OCI-LY7 (cell line): ENCODE data around the gene GRID2. TPM values are rescaled to one million over a fixed set of nuclear protein-coding genes. Genes with fewer than 3 reads are reported as not detected.

Experiments
- BruUV-seq: library from RNA; stranded (reverse); fragments of 400-500 nt; replicated peaks from 2 replicates; lab custom pipeline; 2021; lab: Mats Ljungman, UMichigan
- CTCF ChIA-PET: fragments of 300-600 bp; sonication (Branson Sonifier 250); formaldehyde crosslinking; loops from one replicate; lab custom pipeline; 2022; ENCODE audit warnings: antibody characterized with exemption; ENCODE audit not compliant: unreplicated experiment; lab: Charles Lee
- POLR2A ChIA-PET: fragments of 300-600 bp; sonication (Branson Sonifier 250); formaldehyde crosslinking; loops from one replicate; lab custom pipeline; 2022; ENCODE audit warnings: antibody characterized with exemption; lab: Charles Lee
- DNase-seq: peaks from one replicate; pipeline ENCODE4 v3.0.0-alpha.2; 2015; ENCODE audit warnings: low spot score
- H2AFZ ChIP-seq: fragments of 200-600 bp; sonication (generic), shearing (Covaris generic); 2 replicates; pipeline ENCODE4 v1.6.1; 2014; ENCODE audit warnings: mild to moderate bottlenecking, antibody characterized with exemption, low read length, moderate library complexity
- H3K27ac ChIP-seq: fragments of 200-600 bp; sonication (generic); 2 replicates; pipeline ENCODE4 v1.5.1; 2014; ENCODE audit warnings: mixed run types, low read depth, mild to moderate bottlenecking, moderate library complexity, low read length, inconsistent platforms; ENCODE audit not compliant: poor library complexity, severe bottlenecking
- H3K36me3 ChIP-seq: fragments of 200-600 bp; sonication (generic); 2 replicates; pipeline ENCODE4 v1.6.1; 2014; ENCODE audit warnings: mild to moderate bottlenecking, antibody characterized with exemption, low read length, moderate library complexity, mixed read lengths; ENCODE audit not compliant: insufficient read depth
- H3K4me1 ChIP-seq: fragments of 200-600 bp; sonication (generic); 2 replicates; pipeline ENCODE4 v1.5.1; 2014; ENCODE audit warnings: mild to moderate bottlenecking, low read length; ENCODE audit not compliant: insufficient read depth, poor library complexity, severe bottlenecking
- H3K4me2 ChIP-seq: fragments of 200-600 bp; sonication (generic); 2 replicates; pipeline ENCODE4 v1.6.1; 2014; ENCODE audit warnings: mild to moderate bottlenecking, low read length
- H3K4me3 ChIP-seq: fragments of 200-600 bp; sonication (generic); 2 replicates; pipeline ENCODE4 v1.5.1; 2014; ENCODE audit warnings: mild to moderate bottlenecking, low read depth, low read length; ENCODE audit not compliant: poor library complexity, severe bottlenecking
- H3K79me2 ChIP-seq: fragments of 200-600 bp; sonication (generic); 2 replicates; pipeline ENCODE4 v1.6.1; 2016; ENCODE audit warnings: low read depth, mild to moderate bottlenecking, low read length, moderate library complexity, mixed read lengths; ENCODE audit not compliant: insufficient read depth
- H3K9me2 ChIP-seq: fragments of 200-600 bp; sonication (generic); 2 replicates; pipeline ENCODE4 v1.6.1; 2016; ENCODE audit warnings: mild to moderate bottlenecking, low read length, mixed read lengths; ENCODE audit not compliant: insufficient read depth
- H3K9me3 ChIP-seq: fragments of 200-600 bp; sonication (generic); 2 replicates; pipeline ENCODE4 v1.6.1; 2014; ENCODE audit warnings: mild to moderate bottlenecking, mixed run types, low read length, mixed read lengths
- H4K20me1 ChIP-seq: fragments of 200-600 bp; sonication (generic); 2 replicates; pipeline ENCODE4 v1.6.1; 2014; ENCODE audit warnings: mild to moderate bottlenecking, antibody characterized with exemption, low read length, moderate library complexity, mixed read lengths; ENCODE audit not compliant: insufficient read depth
- CTCF ChIP-seq: fragments of 200-600 bp; sonication (generic); conservative IDR thresholded peaks from 2 replicates; pipeline ENCODE4 v1.5.1; 2014; ENCODE audit warnings: mild to moderate bottlenecking, antibody characterized with exemption, low read length, moderate library complexity, mixed read lengths
- EZH2phosphoT487 ChIP-seq: fragments of 200-600 bp; sonication (generic); IDR thresholded peaks from 2 replicates; pipeline ENCODE4 v1.6.1; 2018; ENCODE audit warnings: low read depth, borderline replicate concordance, mild to moderate bottlenecking, mixed run types, antibody characterized with exemption, low read length, moderate library complexity, mixed read lengths
- intact Hi-C: fragments of 100-400 bp; cut with micrococcal nuclease; formaldehyde crosslinking; loops from one replicate; pipeline ENCODE4 v1.10.0; 2022; ENCODE audit not compliant: unreplicated experiment
- total RNA-seq, 2 experiments: library from RNA; depleted of rRNA in 1 of 2; stranded (reverse); fragments of >200 nt in 1 of 2; shearing (Covaris generic) in 1 of 2; gene quantifications; 2 replicates each; pipeline ENCODE4 v1.2.3, GENCODE V29; 2014 to 2022

Gene GRID2
- total RNA-seq, 2 experiments from 2014 or later: not detected

- CTCF ChIA-PET: no interaction called here
- Histone ChIP-seq H3K9me3 (no peaks in the 10 kb centered on the region), H3K27ac (no peak overlapping the region), H3K9me2 (no peaks in the 10 kb centered on the region), H3K4me2 (no peak overlapping the region), H3K4me3 (no peak overlapping the region), H2AFZ (no peak overlapping the region), H3K36me3 (no peaks in the 10 kb centered on the region), H3K4me1 (no peaks in the 10 kb centered on the region), H4K20me1 (no peaks in the 10 kb centered on the region), H3K79me2 (no peaks in the 10 kb centered on the region)
- DNase-seq: no peak
- no TSS peak for BruUV-seq
- intact Hi-C loops: no loop called here
- TF ChIP-seq EZH2phosphoT487: no peak
- no peak for TF ChIP-seq CTCF
- POLR2A ChIA-PET: no interaction called here
Observed at GRCh38 chr4:93086356-93086755, 782.6 kb downstream of the GRID2 start.

- no peaks in the 10 kb centered on the region for H3K36me3 ChIP-seq
- no peaks in the 10 kb centered on the region for H4K20me1 ChIP-seq
- DNase-seq: no peak
- intact Hi-C loops: no loop called here
- no peaks in the 10 kb centered on the region for H3K4me1 ChIP-seq
- no TSS peak for BruUV-seq
- H3K79me2 ChIP-seq: no peaks in the 10 kb centered on the region
- H2AFZ ChIP-seq: no peak overlapping the region
- no peak overlapping the region for H3K4me2 ChIP-seq
- no peak overlapping the region for H3K27ac ChIP-seq
- H3K9me2 ChIP-seq: no peaks in the 10 kb centered on the region
- CTCF ChIA-PET: no interaction called here
- no peak overlapping the region for H3K4me3 ChIP-seq
- H3K9me3 ChIP-seq: no peaks in the 10 kb centered on the region
- POLR2A ChIA-PET: interaction anchor here (0.7 kb wide), 1 partner anchor 508 kb away, joined by 4 read pairs; no protein-coding TSS in a partner anchor
- TF ChIP-seq CTCF (no peak), EZH2phosphoT487 (no peak)
Observed at GRCh38 chr4:93092765-93093164, 789.0 kb downstream of the GRID2 start.

GRCh38 chr4:93103042-93103441 is 799.3 kb downstream of the GRID2 start:
- Histone ChIP-seq H3K36me3 (no peaks in the 10 kb centered on the region), H4K20me1 (no peaks in the 10 kb centered on the region), H2AFZ (no peak overlapping the region), H3K79me2 (no peaks in the 10 kb centered on the region), H3K27ac (no peak overlapping the region), H3K9me2 (no peaks in the 10 kb centered on the region), H3K4me1 (no peaks in the 10 kb centered on the region), H3K4me3 (no peak overlapping the region), H3K9me3 (no peaks in the 10 kb centered on the region), H3K4me2 (no peak overlapping the region)
- ChIA-PET POLR2A (no interaction called here), CTCF (no interaction called here)
- intact Hi-C loops: no loop called here
- BruUV-seq: no TSS peak
- DNase-seq: no peak
- TF ChIP-seq EZH2phosphoT487 (no peak), CTCF (no peak)
